ENCODE data around the gene GSX1.

DNA sequence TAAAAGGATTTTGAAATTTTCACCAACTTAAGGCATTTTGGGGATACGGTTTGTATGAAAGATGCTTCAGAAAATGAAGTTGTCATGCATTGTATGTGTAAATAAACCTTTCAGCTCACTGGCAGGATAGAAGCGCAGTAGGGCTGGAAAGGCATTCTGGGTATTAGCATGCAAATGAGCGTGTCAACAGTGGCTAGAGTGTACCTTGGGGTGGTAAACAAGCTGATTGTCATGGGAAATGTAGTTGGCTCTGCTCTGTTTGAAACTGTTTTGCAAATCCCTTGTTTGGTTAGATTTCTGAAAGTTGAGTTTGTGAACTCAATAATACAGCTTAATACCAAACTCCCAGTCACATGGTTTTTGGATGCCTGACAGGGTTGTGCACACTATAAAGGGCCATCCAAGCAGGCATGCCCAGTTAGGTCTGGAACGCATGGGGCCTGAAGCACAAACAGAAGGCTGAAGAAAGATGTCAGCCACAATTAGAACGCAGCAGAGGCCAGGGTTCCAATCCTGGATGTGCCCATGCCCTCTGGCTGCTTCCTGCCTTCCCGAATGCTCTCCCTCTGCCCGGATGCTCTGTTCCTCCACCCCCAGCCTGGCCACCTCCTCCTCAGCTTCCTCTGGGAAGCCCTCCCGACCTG lies 14.6 kb downstream of the GSX1 start:
- TF ChIP-seq, protein P1, sequence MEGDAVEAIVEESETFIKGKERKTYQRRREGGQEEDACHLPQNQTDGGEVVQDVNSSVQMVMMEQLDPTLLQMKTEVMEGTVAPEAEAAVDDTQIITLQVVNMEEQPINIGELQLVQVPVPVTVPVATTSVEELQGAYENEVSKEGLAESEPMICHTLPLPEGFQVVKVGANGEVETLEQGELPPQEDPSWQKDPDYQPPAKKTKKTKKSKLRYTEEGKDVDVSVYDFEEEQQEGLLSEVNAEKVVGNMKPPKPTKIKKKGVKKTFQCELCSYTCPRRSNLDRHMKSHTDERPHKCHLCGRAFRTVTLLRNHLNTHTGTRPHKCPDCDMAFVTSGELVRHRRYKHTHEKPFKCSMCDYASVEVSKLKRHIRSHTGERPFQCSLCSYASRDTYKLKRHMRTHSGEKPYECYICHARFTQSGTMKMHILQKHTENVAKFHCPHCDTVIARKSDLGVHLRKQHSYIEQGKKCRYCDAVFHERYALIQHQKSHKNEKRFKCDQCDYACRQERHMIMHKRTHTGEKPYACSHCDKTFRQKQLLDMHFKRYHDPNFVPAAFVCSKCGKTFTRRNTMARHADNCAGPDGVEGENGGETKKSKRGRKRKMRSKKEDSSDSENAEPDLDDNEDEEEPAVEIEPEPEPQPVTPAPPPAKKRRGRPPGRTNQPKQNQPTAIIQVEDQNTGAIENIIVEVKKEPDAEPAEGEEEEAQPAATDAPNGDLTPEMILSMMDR (IDR thresholded peaks at IDR 0.05), result no peak
- TF ChIP-seq, protein P2, sequence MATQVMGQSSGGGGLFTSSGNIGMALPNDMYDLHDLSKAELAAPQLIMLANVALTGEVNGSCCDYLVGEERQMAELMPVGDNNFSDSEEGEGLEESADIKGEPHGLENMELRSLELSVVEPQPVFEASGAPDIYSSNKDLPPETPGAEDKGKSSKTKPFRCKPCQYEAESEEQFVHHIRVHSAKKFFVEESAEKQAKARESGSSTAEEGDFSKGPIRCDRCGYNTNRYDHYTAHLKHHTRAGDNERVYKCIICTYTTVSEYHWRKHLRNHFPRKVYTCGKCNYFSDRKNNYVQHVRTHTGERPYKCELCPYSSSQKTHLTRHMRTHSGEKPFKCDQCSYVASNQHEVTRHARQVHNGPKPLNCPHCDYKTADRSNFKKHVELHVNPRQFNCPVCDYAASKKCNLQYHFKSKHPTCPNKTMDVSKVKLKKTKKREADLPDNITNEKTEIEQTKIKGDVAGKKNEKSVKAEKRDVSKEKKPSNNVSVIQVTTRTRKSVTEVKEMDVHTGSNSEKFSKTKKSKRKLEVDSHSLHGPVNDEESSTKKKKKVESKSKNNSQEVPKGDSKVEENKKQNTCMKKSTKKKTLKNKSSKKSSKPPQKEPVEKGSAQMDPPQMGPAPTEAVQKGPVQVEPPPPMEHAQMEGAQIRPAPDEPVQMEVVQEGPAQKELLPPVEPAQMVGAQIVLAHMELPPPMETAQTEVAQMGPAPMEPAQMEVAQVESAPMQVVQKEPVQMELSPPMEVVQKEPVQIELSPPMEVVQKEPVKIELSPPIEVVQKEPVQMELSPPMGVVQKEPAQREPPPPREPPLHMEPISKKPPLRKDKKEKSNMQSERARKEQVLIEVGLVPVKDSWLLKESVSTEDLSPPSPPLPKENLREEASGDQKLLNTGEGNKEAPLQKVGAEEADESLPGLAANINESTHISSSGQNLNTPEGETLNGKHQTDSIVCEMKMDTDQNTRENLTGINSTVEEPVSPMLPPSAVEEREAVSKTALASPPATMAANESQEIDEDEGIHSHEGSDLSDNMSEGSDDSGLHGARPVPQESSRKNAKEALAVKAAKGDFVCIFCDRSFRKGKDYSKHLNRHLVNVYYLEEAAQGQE (IDR thresholded peaks at IDR 0.05; ENCODE audit: insufficient read depth in 1 of 2, low read depth in 2 of 2, low read length in 1 of 2), result no peak
- TF ChIP-seq POLR2AphosphoS5 (IDR thresholded peaks at IDR 0.05; ENCODE audit: low read depth, low read length) (no peak), TCF7L2 (IDR thresholded peaks at IDR 0.05; ENCODE audit: low read depth, low read length) (no peak), SIN3A (IDR thresholded peaks at IDR 0.05; ENCODE audit: borderline replicate concordance, insufficient read depth, low read depth, low read length) (no peak)
